K562 (cell line): ENCODE data around the gene CLDN12. TPM values are rescaled to one million over a fixed set of nuclear protein-coding genes. Genes with fewer than 3 reads are reported as not detected.

ENCODE experiments used
- ATAC-seq: fragments of 200-7000 bp; cut with Tn5 transposase; 3 replicates; pipeline ENCODE4 v1.9.1; 2020; ENCODE audit warnings: moderate library complexity
- BruUV-seq: library from RNA; stranded (reverse); fragments of 400-500 nt; replicated peaks from 2 replicates; lab custom pipeline; 2021; lab: Mats Ljungman, UMichigan
- CTCF ChIA-PET: fragments of 300-600 bp; formaldehyde crosslinking; extraction: SDS; loops from one replicate; lab custom pipeline; 2021; ENCODE audit warnings: low intra/inter-chr PET ratio; lab: Yijun Ruan, JAX
- POLR2A ChIA-PET: fragments of 300-600, 350-650 bp; sonication (Branson Sonifier 250); formaldehyde crosslinking; extraction: SDS; loops from one replicate; lab custom pipeline; 2021; ENCODE audit warnings: antibody characterized with exemption, inconsistent platforms; lab: Yijun Ruan, JAX
- DNase-seq, 4 experiments: peaks; one replicate each; pipeline versions ENCODE4 v3.0.0 to v3.0.0-alpha.2; 2011 to 2018; ENCODE audit warnings: low spot score in 3 of 4, mixed read lengths in 3 of 4; ENCODE audit errors: extremely low read depth in 1 of 4
- FAIRE-seq: peaks from 2 replicates; lab custom pipeline; 2011; peaks lifted over from hg19 to GRCh38; lab: Jason Lieb, UNC
- H2AFZ ChIP-seq: 2 replicates; pipeline ENCODE4 v1.6.0; 2011; ENCODE audit warnings: low read depth, low read length, control low read depth, inconsistent platforms
- H3K27ac ChIP-seq: fragments of 200-600 bp; 3 replicates; pipeline ENCODE4 v1.8.0; 2011; ENCODE audit warnings: low read depth, mild to moderate bottlenecking, control low read depth, inconsistent platforms, low read length, moderate library complexity, mixed read lengths; ENCODE audit errors: extremely low read depth
- H3K27me3 ChIP-seq, 2 experiments: fragments of 300-600 bp in 1 of 2; 2 replicates in 1 of 2; 3 replicates in 1 of 2; pipeline versions ENCODE4 v1.6.0 to v1.8.0; 2011; ENCODE audit warnings: inconsistent platforms in 2 of 2, low read length in 2 of 2, mild to moderate bottlenecking in 1 of 2, mixed read lengths in 1 of 2, moderate library complexity in 1 of 2; ENCODE audit not compliant: control insufficient read depth in 2 of 2, insufficient read depth in 2 of 2
- H3K36me3 ChIP-seq: fragments of 300-600 bp; 3 replicates; pipeline ENCODE4 v1.8.0; 2011; ENCODE audit warnings: mild to moderate bottlenecking, low read length, inconsistent platforms; ENCODE audit not compliant: control insufficient read depth, insufficient read depth
- H3K4me1 ChIP-seq, 2 experiments: fragments of 200-600 bp in 1 of 2; replicated peaks in 1 of 2; 2 replicates in 1 of 2; 3 replicates in 1 of 2; pipeline versions ENCODE4 v1.5.1 to v1.8.0; 2011; ENCODE audit warnings: inconsistent platforms in 2 of 2, low read length in 2 of 2, mild to moderate bottlenecking in 1 of 2, mixed read lengths in 1 of 2, moderate library complexity in 1 of 2; ENCODE audit not compliant: control insufficient read depth in 2 of 2, insufficient read depth in 2 of 2
- H3K4me2 ChIP-seq: 2 replicates; pipeline ENCODE4 v1.6.1; 2011; ENCODE audit warnings: low read length, control low read depth, inconsistent platforms, mixed read lengths; ENCODE audit not compliant: insufficient read depth
- H3K4me3 ChIP-seq: fragments of 200-600 bp; sonication (generic), shearing (Covaris generic); 2 replicates; pipeline ENCODE4 v1.5.1; 2016; ENCODE audit warnings: control low read depth, inconsistent platforms
- H3K79me2 ChIP-seq: fragments of 200-600 bp; 3 replicates; pipeline ENCODE4 v1.8.0; 2011; ENCODE audit warnings: low read length, inconsistent platforms; ENCODE audit not compliant: control insufficient read depth, insufficient read depth
- H3K9ac ChIP-seq, 2 experiments: 2 replicates each; pipeline versions ENCODE4 v1.6.0 to v1.6.1; 2011; ENCODE audit warnings: low read depth in 2 of 2, low read length in 2 of 2, control low read depth in 1 of 2, inconsistent platforms in 1 of 2, mild to moderate bottlenecking in 1 of 2, mixed read lengths in 1 of 2; ENCODE audit not compliant: insufficient read depth in 1 of 2
- H3K9me1 ChIP-seq: one replicate; pipeline ENCODE4 v1.6.0; 2011; ENCODE audit warnings: inconsistent platforms, mild to moderate bottlenecking, low read length, moderate library complexity; ENCODE audit not compliant: control insufficient read depth, insufficient read depth
- H3K9me3 ChIP-seq: replicated peaks from 2 replicates; pipeline ENCODE4 v1.5.1; 2011; ENCODE audit warnings: low read depth, low read length, inconsistent platforms; ENCODE audit not compliant: control insufficient read depth, insufficient read depth
- H4K20me1 ChIP-seq: replicated peaks from 2 replicates; pipeline ENCODE4 v1.6.1; 2011; ENCODE audit warnings: low read length, inconsistent platforms, mixed read lengths; ENCODE audit not compliant: control insufficient read depth, insufficient read depth
- HNRNPH1 ChIP-seq: fragments of 200-400 bp; formaldehyde crosslinking; optimal IDR thresholded peaks from 2 replicates; pipeline ENCODE3; 2017; ENCODE audit warnings: low read depth, mild to moderate bottlenecking, low read length, moderate library complexity
- NFIC ChIP-seq: fragments of 450-650 bp; IDR thresholded peaks from 2 replicates; pipeline ENCODE4 v1.6.1; 2017; ENCODE audit warnings: mild to moderate bottlenecking, inconsistent platforms
- PHF21A ChIP-seq: fragments of 450-650 bp; IDR thresholded peaks from 2 replicates; pipeline ENCODE4 v1.6.1; 2017; ENCODE audit warnings: low read depth, borderline replicate concordance
- XRCC3 ChIP-seq: fragments of 450-650 bp; IDR thresholded peaks from 2 replicates; pipeline ENCODE4 v1.6.1; 2017; ENCODE audit warnings: mild to moderate bottlenecking, moderate library complexity
- WGBS: fragments of 100-300 bp; shearing (Covaris generic); methylation state at CpG from one replicate; pipeline ENCODE4 v1.1.6; 2016; ENCODE audit warnings: low coverage, mixed read lengths; ENCODE audit not compliant: insufficient coverage; ENCODE audit errors: missing lambda C conversion rate; 5-methylcytosine and 5-hydroxymethylcytosine counted together
- in situ Hi-C: fragments of 300-500 bp; cut with MboI; formaldehyde crosslinking; loops from 4 replicates; pipeline ENCODE4 v1.15.0; 2018; ENCODE audit warnings: inconsistent platforms, mixed read lengths
- intact Hi-C: fragments of 100-400 bp; cut with micrococcal nuclease; formaldehyde crosslinking; loops from 2 replicates; pipeline ENCODE4 v1.14.2; 2022
- polyA plus RNA-seq, 8 experiments: library from polyadenylated mRNA; depleted of rRNA in 4 of 8; stranded (reverse) in 5 of 8; unstranded in 3 of 8; fragments of >200 nt; fragmentation: Nextera tagmentation in 2 of 8; fragmentation: Illumina TruSeq in 1 of 8; extraction: Ambion mirVana in 2 of 8; extraction: Trizol in 1 of 8; gene quantifications; 2 replicates each; pipeline versions ENCODE4 v1.2.1 to v1.2.3, GENCODE V29; 2011 to 2014; ENCODE audit warnings: inconsistent platforms in 1 of 8, missing spikeins in 1 of 8
- total RNA-seq, 7 experiments: library from RNA; depleted of rRNA in 6 of 7; stranded (reverse); fragments of >200 nt in 6 of 7; fragmentation: Illumina TruSeq in 2 of 7; extraction: Trizol in 2 of 7; gene quantifications; 2 replicates each; pipeline versions ENCODE4 v1.2.1 to v1.2.3, GENCODE V29; 2011 to 2021; ENCODE audit warnings: low replicate concordance in 1 of 7
- TF ChIP-seq, protein P1 (sequence below): fragments of 450-650 bp; formaldehyde crosslinking; IDR thresholded peaks from 2 replicates; pipeline ENCODE4 v1.4.0; 2020; ENCODE audit warnings: mild to moderate bottlenecking, moderate library complexity

CLDN12 gene
- total and polyA plus RNA-seq, 9 of the 15 experiments (the other 6 are each of a cell fraction or from before 2014, with no cell fraction given), result 5.8 to 42.2 (median 15.8) TPM

DNA sequence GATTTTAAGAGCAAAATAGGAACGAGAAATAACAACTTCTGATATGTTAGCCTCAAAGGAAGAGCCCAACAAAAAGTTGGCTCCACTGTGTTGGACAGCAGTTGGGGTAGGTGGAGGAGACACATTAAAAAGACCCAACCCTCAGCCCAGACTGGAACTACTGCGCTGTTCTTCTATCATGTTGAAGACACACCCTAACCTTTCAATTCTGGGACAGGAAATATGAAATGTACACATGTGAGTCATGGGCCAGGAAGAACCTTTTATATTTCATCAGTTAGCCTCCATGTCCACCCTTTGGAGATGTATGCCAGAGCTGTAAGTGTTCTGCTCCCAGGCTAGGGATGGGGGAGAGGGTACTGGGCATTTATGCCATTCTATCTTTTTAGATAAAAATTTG, 22.1 kb downstream of the CLDN12 start (continued):
- TF ChIP-seq, protein P1, sequence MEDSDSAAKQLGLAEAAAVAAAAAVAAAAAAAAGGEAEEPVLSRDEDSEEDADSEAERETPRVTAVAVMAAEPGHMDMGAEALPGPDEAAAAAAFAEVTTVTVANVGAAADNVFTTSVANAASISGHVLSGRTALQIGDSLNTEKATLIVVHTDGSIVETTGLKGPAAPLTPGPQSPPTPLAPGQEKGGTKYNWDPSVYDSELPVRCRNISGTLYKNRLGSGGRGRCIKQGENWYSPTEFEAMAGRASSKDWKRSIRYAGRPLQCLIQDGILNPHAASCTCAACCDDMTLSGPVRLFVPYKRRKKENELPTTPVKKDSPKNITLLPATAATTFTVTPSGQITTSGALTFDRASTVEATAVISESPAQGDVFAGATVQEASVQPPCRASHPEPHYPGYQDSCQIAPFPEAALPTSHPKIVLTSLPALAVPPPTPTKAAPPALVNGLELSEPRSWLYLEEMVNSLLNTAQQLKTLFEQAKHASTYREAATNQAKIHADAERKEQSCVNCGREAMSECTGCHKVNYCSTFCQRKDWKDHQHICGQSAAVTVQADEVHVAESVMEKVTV (CRISPR knock-in tag), result no peak
- no peak for TF ChIP-seq XRCC3
- TF ChIP-seq, all 486 proteins: peak for 0

DNA sequence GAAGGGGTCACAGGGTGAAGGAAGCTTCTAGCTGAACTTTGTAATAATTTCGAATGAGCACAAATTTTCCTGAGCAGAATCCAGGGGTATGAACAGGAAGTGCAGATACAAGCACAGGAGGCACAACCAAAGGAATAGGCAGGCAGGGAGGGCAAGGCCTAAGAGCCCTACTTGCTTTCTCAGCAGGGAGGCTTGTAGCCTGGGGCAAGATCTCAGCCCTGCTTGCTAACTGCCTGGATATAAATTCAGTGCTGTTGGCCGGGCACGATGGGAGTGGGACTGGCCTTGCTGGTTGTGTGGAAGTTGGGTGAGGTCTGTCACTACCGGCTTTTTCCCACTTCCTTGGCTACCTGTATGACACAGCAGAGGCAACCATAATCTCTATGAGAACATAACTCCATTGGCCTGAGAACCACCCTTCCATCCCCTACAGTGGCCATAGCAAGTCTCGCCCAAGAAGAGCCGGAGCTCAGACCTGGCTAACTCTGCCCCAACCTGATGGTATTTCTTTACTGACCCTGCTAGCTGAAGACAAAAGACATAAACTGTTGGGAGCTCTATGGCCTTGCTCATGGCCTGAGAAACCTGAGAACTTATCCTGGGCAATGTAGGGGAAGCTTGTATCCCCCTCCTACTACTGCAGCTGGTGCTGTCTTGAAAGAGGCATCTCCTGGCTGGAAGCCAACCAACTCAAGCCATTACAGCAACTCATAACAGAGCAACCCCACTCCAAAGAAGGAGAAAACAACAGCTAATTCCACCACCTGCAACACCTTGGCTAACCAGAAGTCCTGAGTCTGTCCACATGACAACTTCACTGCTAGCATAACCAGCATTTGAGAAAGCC, 27.6 kb downstream of the CLDN12 start:
- Histone ChIP-seq H3K9ac (no peak overlapping the region), H3K9me3 (0 out of 2 replicates have a peak, but pooled peaks cover 2% of the 10 kb centered on the region), H3K27ac (no peak overlapping the region), H3K4me2 (no peak overlapping the region), H3K36me3 (no peaks in the 10 kb centered on the region), H3K79me2 (no peaks in the 10 kb centered on the region), H2AFZ (no peak overlapping the region), H3K4me1 (no peaks in the 10 kb centered on the region), H4K20me1 (no peaks in the 10 kb centered on the region), H3K9me1 (no peaks in the 10 kb centered on the region), H3K4me3 (no peak overlapping the region), H3K27me3 (no peaks in the 10 kb centered on the region; a peak in 1 of 5 replicates)
- intact Hi-C loops, result no loop called here
- BruUV-seq, result no TSS peak
- TF ChIP-seq PHF21A (no peak), HNRNPH1 (no peak), NFIC (peak; percentile 28; the same call in 1 of the 2 replicates)
- in situ Hi-C loops, result loop anchor here (5.0 to 10.0 kb wide), 2 partner anchors 264 to 1886 kb away; no protein-coding TSS in a partner anchor
- FAIRE-seq (no peak), ATAC-seq (no peak), DNase-seq (no peak)
- WGBS, result 0% methylated on average over 6 of the region's 6 CpGs
- CTCF ChIA-PET, result no interaction called here
- POLR2A ChIA-PET, result interaction anchor here (0.6 kb wide), 1 partner anchor 62 kb away, joined by 3 read pairs; no protein-coding TSS in a partner anchor
